Stimulated activated naive CD8-positive, alpha-beta T cell treated with anti-CD3 and anti-CD28 coated beads, Interleukin-15, Interleukin-2, amounts not matched to agents 100 U/mL and 50 U/mL, for 24 hours (primary cell): ENCODE data around the gene GPR39.

ENCODE experiments used
- ATAC-seq: fragments of 150-1000 bp; cut with Tn5 transposase; one replicate; pipeline ENCODE4 v1.10.0; 2021
- DNase-seq: peaks from one replicate; pipeline ENCODE4 v3.0.0; 2021

Gene GPR39

DNA sequence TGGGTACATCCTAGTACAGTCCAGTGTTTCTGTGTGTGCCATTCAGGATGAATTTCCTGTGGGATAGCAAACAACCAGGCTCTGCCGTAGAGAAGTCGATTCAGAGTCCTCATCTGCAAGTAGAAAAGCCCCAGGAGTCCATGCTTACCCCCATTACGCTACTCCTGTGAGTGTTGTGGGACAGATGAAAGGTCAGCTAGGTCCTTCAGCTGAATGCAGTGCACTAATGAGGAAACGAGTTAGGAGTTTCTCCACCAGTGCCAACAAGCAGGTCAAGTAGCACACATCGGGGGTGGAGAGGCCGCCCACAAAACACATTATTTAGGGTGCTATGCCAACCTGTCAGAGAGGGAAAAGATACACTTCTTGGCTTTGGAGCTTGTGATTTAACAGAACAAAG lies 2.5 kb upstream of the GPR39 start:
- DNase-seq (no peak), ATAC-seq (no peak)

GRCh38 chr2:132415256-132415914 lies 1.2 kb upstream of the GPR39 start:
- no peak for ATAC-seq
- no peak for DNase-seq

DNA sequence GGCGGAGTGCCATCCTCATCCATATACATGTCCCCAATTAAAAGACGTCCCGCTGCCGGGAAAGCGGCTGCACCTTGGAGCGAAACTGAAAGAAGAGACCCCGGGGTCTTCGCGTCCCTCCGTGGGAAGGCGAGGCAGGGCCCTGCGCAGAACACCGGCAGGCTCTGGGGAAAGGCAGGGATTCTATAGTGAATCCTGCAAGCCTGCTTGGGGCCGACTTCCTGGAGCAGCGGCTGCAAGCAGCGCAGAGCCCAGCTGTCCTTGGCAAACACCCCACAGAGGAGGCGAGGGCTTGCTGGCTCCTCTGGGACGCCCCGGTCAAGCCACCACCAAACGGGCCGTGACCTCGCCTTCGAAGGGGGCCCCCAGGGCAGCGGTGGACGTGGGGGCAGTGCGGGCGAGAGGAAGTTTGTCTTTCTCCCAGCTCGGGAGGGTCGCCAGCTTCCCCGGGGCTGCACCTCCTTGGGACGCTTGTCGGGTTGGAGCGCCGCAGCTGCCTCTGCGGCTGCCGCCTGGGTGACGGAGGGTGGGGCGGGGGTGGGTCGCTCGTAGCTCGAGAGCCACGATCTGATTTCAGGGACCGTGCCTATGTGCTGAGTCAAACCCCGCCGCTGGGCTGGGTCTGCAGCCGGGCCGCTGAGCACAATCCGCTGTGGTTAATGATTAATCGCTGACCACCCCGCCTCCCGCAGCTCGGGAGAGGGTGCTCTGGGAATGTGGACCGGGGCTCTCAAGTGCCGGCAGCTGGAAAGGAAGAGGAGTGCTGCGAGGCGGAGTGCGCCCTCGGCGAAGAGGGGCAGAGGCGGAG lies 486 bp upstream of the GPR39 start:
- ATAC-seq (no peak), DNase-seq (no peak)

GRCh38 chr2:132417430-132418035 lies 928 bp downstream of the GPR39 start:
- DNase-seq (no peak), ATAC-seq (no peak)

DNA sequence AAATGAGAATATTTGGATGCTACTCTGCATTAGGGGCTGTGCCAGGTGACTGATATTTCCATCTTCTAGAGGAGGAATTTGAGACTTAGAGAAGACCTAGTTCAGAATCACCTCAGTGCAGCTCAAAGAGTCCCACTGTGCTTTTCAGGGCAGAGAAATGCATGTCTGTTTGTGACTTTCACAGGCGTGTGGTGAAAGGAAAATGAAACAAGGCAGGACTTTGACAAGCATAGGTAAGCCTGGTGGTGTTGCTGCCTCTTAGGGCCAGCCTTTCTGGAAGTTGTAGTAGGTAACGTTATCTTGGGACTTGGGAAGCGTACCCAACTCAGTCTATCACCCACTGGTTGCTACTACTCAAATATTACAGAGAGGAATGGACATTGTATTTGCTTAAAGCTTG lies 2.6 kb downstream of the GPR39 start:
- no peak for DNase-seq
- no peak for ATAC-seq

DNA sequence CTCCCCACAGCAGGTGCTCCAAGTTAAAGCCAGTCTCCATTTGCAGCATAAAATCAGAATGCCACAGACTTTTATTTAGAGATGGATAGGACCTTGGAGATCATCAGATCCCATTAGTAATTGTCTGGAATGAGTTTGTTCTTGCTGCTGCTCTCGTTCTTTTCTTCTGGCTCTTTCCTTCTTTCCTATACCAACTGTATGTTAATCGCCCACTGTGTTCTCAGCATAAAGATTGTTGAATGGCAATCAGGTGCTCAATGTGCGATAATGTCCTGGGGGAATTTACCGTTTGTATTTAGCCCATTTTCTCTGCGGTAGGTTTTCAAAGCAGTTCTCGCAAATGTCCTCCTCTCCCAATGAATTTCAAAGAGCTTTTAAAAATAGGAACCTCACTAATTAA lies 3.3 kb downstream of the GPR39 start:
- ATAC-seq, result no peak
- no peak for DNase-seq

DNA sequence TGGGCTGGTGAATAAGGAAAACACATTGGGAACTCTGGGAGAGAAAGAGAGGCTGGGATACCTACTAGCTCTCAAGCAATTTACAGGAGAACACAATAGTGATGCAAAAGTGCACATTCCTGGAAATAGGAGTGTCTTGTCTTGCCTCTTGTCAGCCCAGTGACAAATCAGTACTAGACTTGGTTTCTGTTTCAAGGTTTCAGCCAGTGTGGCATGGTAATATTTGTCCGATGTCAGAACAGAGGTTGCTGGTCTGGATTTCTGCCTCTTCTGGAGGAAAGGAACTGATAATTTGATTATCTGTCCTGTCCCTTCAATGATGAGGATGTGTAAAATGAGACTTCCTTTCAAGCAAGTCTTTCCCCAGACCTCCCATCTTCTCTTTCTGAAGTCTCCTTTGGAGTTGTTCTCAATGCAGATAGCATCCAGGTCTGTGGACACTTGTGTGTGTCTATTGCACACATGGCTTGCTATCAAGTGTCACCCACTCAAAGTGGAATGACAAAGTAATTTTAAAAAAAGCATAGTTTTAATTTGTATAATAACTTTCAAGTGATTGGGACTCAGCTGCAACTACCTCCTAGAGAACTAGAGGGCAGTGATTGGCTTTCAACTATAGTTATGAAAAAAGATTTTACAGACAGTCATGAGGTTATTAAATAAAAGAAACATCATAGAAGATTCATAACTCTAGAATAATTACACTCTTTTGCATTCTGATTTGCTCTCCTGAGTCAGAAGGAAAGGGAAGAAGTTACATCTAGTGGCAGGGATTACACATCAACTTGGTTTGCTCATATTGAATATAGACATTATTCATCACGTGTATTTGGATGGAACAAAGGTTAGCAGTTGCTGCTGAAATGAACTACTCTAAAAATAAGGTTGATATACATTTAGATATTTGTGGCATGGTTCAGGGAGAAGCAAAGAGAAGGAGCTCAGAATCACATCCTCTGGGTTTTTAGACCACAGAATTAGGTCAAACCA lies 4.5 kb downstream of the GPR39 start:
- ATAC-seq (no peak), DNase-seq (no peak)

GRCh38 chr2:132422736-132423135 lies 6.1 kb downstream of the GPR39 start:
- no peak for ATAC-seq

DNA sequence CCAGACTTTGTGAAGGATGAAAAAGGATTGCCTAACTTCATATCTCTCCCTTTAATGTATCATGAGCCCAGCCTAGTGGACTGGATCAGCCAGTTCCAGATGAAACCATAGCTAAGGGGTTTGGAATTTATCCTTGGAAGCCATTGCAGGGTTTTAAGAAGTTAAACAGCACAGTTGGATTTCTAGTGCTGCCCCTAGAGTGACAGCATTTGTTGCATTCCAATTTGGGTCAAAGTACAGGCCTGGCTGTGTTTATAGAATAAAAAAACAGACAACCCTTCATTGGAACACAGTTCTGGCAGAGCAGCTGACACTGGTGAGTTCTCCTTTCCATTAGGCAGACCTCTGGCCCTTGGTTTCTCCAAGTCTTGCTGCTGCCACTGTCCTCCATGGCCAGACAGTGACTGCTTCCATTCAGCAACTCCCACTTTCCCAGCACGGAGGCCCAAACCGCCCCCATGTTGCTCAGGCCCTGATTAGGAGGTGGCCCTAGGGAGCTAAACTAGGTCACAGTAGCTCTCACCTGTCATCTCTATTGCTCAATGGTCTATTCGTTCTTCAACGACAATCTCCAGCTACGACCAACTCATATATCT lies 8.0 kb downstream of the GPR39 start:
- no peak for DNase-seq
- no peak for ATAC-seq

More at GRCh38 chr2:132422736-132423135, 6.1 kb downstream of the GPR39 start:
- DNase-seq, result no peak

DNA sequence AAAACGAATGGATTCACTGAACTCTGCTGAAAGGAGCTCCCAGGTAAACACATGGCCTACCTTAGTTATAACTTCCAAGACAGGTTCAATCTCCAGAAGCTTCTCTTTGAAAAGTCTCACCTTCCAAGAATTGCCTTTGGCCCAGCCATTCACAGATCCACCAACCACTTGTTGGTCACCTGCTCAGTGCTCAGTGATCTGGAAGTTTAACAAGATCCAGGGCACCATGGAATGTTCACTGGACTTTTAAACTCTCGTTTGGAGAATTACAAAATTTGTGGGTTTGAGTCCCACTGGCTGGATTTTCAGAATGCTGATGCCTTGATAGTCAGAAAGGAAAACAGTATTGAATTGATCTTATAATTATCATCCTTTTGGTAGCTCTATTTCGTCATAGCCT lies 9.4 kb downstream of the GPR39 start:
- no peak for ATAC-seq
- DNase-seq, result no peak

DNA sequence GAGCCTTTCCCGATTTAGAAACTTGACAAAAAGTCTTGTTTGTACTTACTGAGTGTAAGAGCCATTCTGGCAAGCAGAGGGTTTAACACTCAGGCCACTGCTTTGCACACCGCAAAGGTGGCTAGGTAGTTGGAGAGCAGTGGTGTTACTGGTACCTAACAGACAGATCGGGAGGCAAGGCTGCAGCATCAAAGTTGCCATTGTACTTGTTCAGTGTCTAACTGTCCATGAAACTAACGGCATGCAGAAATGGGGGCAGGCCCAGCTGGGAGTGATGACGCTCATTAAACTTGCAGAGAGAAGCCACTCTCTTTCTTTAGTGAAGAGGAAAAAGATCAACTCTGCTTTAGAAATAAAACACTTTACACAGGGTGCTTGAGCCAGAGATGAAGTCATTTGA lies 10.1 kb downstream of the GPR39 start:
- no peak for DNase-seq
- ATAC-seq, result no peak

DNA sequence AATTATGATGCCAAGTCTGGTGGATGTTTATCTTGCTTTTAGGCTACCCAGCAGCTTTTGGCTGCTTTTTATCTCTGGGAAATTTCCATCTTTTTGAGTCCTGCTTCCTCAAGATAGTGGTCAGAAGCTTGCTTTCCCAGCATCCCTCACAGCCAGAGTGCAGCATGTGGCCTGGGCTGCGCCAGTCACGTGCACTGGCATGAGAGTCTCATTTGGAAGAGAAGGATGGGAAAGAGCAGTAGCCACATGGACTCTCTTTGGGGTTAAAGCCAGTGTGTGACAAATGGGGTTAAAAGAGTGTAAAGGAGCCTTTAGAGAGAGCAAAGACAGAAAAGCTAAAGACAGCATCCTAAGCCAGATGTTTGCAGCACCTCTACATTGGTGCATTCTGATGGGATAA lies 12.7 kb downstream of the GPR39 start:
- ATAC-seq (no peak), DNase-seq (no peak)

DNA sequence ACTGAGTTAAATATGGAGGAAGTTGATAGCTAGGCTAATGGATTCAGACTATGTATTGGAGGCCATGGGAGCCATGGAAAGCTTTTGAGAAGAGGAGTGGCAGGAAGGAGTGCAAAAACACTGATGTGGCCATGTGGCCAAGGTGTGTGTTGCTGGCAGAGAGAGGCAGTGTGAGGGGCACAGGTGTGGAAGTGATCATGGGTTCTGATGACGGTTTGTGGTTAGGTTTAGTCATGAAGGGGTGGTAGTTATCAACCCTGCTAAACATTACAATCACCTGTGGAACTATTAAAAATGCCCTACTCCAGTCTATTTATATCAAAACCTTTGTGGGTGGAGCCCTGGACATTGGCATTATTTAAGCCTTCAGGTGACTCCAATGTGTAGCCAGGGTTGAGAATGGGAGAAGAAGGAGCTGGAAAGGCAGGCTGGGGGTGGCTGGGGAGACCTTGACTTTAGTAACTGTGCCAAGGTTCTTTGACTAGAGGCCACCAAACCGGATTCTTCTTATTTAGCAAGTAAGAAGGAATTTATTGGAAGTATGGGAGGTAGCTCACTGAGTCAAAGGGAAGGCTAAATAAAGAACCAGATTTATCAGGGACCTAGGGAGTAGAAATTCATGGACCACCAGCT lies 13.5 kb downstream of the GPR39 start:
- no peak for DNase-seq
- no peak for ATAC-seq

DNA sequence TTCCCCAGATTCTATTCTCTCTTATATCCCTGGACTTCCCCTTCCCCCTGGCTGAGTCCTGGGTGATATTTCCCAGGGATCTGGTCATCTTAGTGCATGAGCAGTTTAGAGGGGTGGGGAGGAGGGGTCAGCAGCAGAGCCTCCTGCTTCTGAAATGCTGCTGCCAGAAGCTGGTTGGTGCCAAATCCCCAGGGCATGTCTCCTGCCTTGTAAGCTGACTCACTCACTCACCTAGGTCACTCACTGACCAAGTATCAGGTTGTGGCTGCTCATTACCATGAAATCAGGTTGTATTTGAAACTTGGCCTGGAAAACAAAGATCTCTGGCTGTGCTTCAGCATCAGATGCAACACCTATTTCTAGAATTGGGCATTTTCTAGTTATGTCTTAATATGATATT lies 14.3 kb downstream of the GPR39 start:
- DNase-seq (no peak), ATAC-seq (no peak)

GRCh38 chr2:132437852-132438669 lies 21.5 kb downstream of the GPR39 start:
- no peak for ATAC-seq
- DNase-seq, result no peak

DNA sequence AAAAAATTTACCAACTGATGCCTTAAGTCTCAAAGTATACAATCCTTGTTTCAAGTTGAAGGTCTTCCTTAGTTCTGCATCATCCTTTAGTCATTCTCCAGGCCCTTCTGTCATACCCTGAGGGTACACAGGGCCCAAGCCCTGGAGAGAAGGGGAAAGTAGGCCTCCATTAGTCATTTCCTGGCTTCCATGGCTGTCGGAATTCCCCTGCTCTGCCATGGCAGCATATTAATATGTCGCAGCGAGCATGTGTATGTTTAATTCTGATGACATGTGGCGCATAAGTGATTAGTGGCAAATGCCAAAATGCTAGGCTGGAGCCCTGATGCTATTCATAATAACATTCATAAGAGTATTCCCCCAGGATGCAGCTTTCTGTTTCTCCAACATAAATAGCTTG lies 22.1 kb downstream of the GPR39 start:
- ATAC-seq, result peak; percentile 57
- DNase-seq, result no peak

DNA sequence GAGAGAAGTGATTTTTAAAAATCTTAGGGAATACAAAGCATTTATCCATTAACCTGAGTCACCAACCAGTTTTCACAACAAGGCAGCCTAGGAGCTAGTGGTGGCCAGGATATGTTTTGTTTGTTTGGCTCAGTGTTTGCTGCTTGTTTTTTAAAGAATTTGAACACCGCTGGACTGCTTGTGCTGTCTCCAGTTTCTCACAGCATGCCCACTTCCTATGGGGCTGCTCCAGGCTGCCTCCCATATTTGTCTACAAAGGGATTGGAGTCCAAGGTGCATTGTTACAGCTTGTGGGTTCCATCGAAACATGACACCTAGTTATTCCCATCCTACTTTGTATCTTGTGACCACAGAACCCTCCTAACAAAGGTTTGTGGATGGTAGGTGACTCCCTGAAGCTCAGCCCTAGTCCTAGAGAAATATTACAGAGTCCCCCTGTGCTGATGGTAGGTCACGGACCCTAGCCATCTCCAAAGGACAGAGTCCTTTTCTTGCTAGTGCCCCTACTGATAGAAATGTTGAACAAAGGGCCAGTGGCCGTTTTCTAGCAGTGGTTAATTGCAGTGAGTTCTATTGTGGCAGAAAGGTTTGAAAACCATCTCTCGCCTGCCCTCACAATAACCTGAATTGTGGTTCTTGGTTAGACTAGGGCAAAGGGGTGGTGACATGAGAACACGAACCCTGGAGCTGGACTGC lies 23.2 kb downstream of the GPR39 start:
- DNase-seq (no peak), ATAC-seq (no peak)

GRCh38 chr2:132441051-132441450 lies 24.4 kb downstream of the GPR39 start:
- no peak for DNase-seq
- no peak for ATAC-seq

- no peak for ATAC-seq
- no peak for DNase-seq
These were observed 25.7 kb downstream of the GPR39 start for GRCh38 chr2:132442278-132442677.

DNA sequence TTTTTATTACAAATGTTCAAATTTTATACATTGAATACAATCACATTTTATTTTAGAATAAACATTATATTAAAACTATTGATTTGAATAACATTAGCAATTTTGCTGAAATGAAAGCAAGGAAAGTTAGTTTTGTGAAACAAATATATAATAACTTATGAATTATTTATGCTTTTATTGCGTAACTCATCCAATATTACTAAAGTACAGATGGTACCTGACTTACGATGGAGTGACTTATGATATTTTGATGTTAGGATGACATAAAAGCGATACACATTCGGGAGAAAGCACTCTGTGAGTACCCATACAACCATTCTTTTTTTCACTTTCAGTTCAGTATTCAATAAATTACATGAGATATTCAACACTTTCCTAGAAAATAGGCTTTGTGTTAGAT lies 26.5 kb downstream of the GPR39 start:
- DNase-seq (no peak), ATAC-seq (no peak)
